Keratinocyte (primary cell): Measurements from ENCODE around the gene PRLR. TPM values are rescaled to one million over a fixed set of nuclear protein-coding genes. Genes with fewer than 3 reads are reported as not detected.

ENCODE experiments used
- DNase-seq: peaks from one replicate; pipeline ENCODE4 v3.0.0-alpha.2; 2011; ENCODE audit warnings: low read depth, missing footprints, low spot score
- FAIRE-seq: peaks from 2 replicates; lab custom pipeline; 2011; peaks lifted over from hg19 to GRCh38; lab: Jason Lieb, UNC
- H2AFZ ChIP-seq: 2 replicates; pipeline ENCODE4 v1.6.0; 2012; ENCODE audit warnings: low read length, control low read depth, inconsistent platforms; ENCODE audit not compliant: control insufficient read depth
- H3K27ac ChIP-seq: 2 replicates; pipeline ENCODE4 v1.5.1; 2011; ENCODE audit warnings: low read length; ENCODE audit not compliant: control insufficient read depth, insufficient read depth
- H3K27me3 ChIP-seq: 3 replicates; pipeline ENCODE4 v1.6.0; 2011; ENCODE audit warnings: low read length; ENCODE audit not compliant: control insufficient read depth, insufficient read depth; ENCODE audit errors: extremely low read depth
- H3K36me3 ChIP-seq, 2 experiments: 2 replicates in 1 of 2; 3 replicates in 1 of 2; pipeline ENCODE4 v1.5.1; 2011; ENCODE audit warnings: low read length in 2 of 2, mild to moderate bottlenecking in 1 of 2; ENCODE audit not compliant: control insufficient read depth in 2 of 2, insufficient read depth in 2 of 2; ENCODE audit errors: extremely low read depth in 1 of 2
- H3K4me1 ChIP-seq: 3 replicates; pipeline ENCODE4 v1.5.1; 2011; ENCODE audit warnings: low read length; ENCODE audit not compliant: control insufficient read depth, insufficient read depth; ENCODE audit errors: extremely low read depth
- H3K4me2 ChIP-seq: 3 replicates; pipeline ENCODE4 v1.6.0; 2011; ENCODE audit warnings: low read depth, low read length; ENCODE audit not compliant: control insufficient read depth, insufficient read depth; ENCODE audit errors: extremely low read depth
- H3K4me3 ChIP-seq, 3 experiments: fragments of 200-600 bp in 1 of 3; sonication (generic) in 1 of 3; 2 replicates in 2 of 3; 3 replicates in 1 of 3; pipeline ENCODE4 v1.5.1; 2011 to 2016; ENCODE audit warnings: low read length in 3 of 3, mild to moderate bottlenecking in 3 of 3, control low read depth in 2 of 3, inconsistent platforms in 1 of 3, low read depth in 1 of 3, mixed read lengths in 1 of 3, mixed run types in 1 of 3, moderate library complexity in 1 of 3; ENCODE audit not compliant: control insufficient read depth in 2 of 3, insufficient read depth in 2 of 3; ENCODE audit errors: extremely low read depth in 1 of 3
- H3K79me2 ChIP-seq: 2 replicates; pipeline ENCODE4 v1.6.0; 2012; ENCODE audit warnings: low read length; ENCODE audit not compliant: control insufficient read depth, insufficient read depth
- H3K9ac ChIP-seq: 3 replicates; pipeline ENCODE4 v1.6.0; 2011; ENCODE audit warnings: low read length; ENCODE audit not compliant: control insufficient read depth, insufficient read depth; ENCODE audit errors: extremely low read depth
- H3K9me1 ChIP-seq: 3 replicates; pipeline ENCODE4 v1.6.0; 2011; ENCODE audit warnings: low read length; ENCODE audit not compliant: control insufficient read depth, insufficient read depth; ENCODE audit errors: extremely low read depth
- H3K9me3 ChIP-seq: 2 replicates; pipeline ENCODE4 v1.5.1; 2012; ENCODE audit warnings: low read depth, low read length; ENCODE audit not compliant: control insufficient read depth
- H4K20me1 ChIP-seq: 3 replicates; pipeline ENCODE4 v1.6.0; 2011; ENCODE audit warnings: low read length; ENCODE audit not compliant: control insufficient read depth, insufficient read depth; ENCODE audit errors: extremely low read depth
- EZH2 ChIP-seq: IDR thresholded peaks from one replicate; pipeline ENCODE4 v1.6.1; 2012; ENCODE audit warnings: inconsistent platforms, mild to moderate bottlenecking, low read length, moderate library complexity
- dilution Hi-C: fragments of 300-500 bp; cut with MboI; formaldehyde crosslinking; loops from one replicate; pipeline ENCODE4 v1.7.0; 2020; ENCODE audit warnings: low sequenced_read_pairs; ENCODE audit not compliant: extremely low pct_ligation_motif_present
- polyA plus RNA-seq, 5 experiments: library from polyadenylated mRNA; depleted of rRNA in 3 of 5; stranded (reverse) in 3 of 5; stranded (forward) in 1 of 5; unstranded in 1 of 5; fragments of >200 nt; gene quantifications; 1 replicate in 1 of 5; 2 replicates in 3 of 5; 3 replicates in 1 of 5; pipeline versions ENCODE4 v1.2.1 to v1.2.3, GENCODE V29; 2011 to 2012; ENCODE audit warnings: missing spikeins in 2 of 5, low read depth in 1 of 5, low replicate concordance in 1 of 5
- TF ChIP-seq, protein P1 (sequence below), 3 experiments: IDR thresholded peaks in 1 of 3; conservative IDR thresholded peaks in 1 of 3; optimal IDR thresholded peaks in 1 of 3; 2 replicates in 2 of 3; 3 replicates in 1 of 3; pipeline versions ENCODE3 to v1.5.1; 2011; ENCODE audit warnings: low read length in 3 of 3, mild to moderate bottlenecking in 3 of 3, moderate library complexity in 2 of 3, control low read depth in 1 of 3, inconsistent platforms in 1 of 3; ENCODE audit not compliant: insufficient read depth in 2 of 3; ENCODE audit errors: extremely low read depth in 1 of 3

Gene PRLR
- polyA plus RNA-seq, 1 donor (not counting 4 experiments of a cell fraction or from before 2014, with no cell fraction given), result 0.04 TPM

GRCh38 chr5:35240892-35241291 lies 10.6 kb upstream of the PRLR start:
- no peaks in the 10 kb centered on the region for H3K36me3 ChIP-seq
- DNase-seq, result no peak
- no peaks in the 10 kb centered on the region for H3K9me1 ChIP-seq
- H4K20me1 ChIP-seq, result no peaks in the 10 kb centered on the region
- no peaks in the 10 kb centered on the region for H3K27me3 ChIP-seq
- H3K27ac ChIP-seq, result no peak overlapping the region
- H3K9ac ChIP-seq, result no peak overlapping the region
- H2AFZ ChIP-seq, result no peak overlapping the region
- no peak for TF ChIP-seq EZH2
- TF ChIP-seq, protein P1, sequence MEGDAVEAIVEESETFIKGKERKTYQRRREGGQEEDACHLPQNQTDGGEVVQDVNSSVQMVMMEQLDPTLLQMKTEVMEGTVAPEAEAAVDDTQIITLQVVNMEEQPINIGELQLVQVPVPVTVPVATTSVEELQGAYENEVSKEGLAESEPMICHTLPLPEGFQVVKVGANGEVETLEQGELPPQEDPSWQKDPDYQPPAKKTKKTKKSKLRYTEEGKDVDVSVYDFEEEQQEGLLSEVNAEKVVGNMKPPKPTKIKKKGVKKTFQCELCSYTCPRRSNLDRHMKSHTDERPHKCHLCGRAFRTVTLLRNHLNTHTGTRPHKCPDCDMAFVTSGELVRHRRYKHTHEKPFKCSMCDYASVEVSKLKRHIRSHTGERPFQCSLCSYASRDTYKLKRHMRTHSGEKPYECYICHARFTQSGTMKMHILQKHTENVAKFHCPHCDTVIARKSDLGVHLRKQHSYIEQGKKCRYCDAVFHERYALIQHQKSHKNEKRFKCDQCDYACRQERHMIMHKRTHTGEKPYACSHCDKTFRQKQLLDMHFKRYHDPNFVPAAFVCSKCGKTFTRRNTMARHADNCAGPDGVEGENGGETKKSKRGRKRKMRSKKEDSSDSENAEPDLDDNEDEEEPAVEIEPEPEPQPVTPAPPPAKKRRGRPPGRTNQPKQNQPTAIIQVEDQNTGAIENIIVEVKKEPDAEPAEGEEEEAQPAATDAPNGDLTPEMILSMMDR (optimal IDR thresholded peaks at IDR 0.05 in 1 of 3, IDR thresholded peaks at IDR 0.05 in 1 of 3, conservative IDR thresholded peaks at IDR 0.05 in 1 of 3; ENCODE audit: extremely low read depth in 1 of 3, insufficient read depth in 2 of 3, low read length in 3 of 3), result no peak
- no peak overlapping the region for H3K4me3 ChIP-seq
- no peak overlapping the region for H3K4me2 ChIP-seq
- no peaks in the 10 kb centered on the region for H3K4me1 ChIP-seq
- no peaks in the 10 kb centered on the region for H3K9me3 ChIP-seq
- no peak for FAIRE-seq
- dilution Hi-C loops, result no loop called here
- no peaks in the 10 kb centered on the region for H3K79me2 ChIP-seq

- no peaks in the 10 kb centered on the region for H3K27me3 ChIP-seq
- TF ChIP-seq EZH2, result no peak
- TF ChIP-seq, protein P1 (optimal IDR thresholded peaks at IDR 0.05 in 1 of 3, IDR thresholded peaks at IDR 0.05 in 1 of 3, conservative IDR thresholded peaks at IDR 0.05 in 1 of 3; ENCODE audit: extremely low read depth in 1 of 3, insufficient read depth in 2 of 3, low read length in 3 of 3), result no peak
- no peaks in the 10 kb centered on the region for H3K4me1 ChIP-seq
- dilution Hi-C loops, result no loop called here
- no peaks in the 10 kb centered on the region for H3K79me2 ChIP-seq
- no peak overlapping the region for H3K4me2 ChIP-seq
- no peak overlapping the region for H3K27ac ChIP-seq
- H3K9me1 ChIP-seq, result no peaks in the 10 kb centered on the region
- no peak for DNase-seq
- H3K9ac ChIP-seq, result no peak overlapping the region
- H3K36me3 ChIP-seq, result no peaks in the 10 kb centered on the region
- H3K4me3 ChIP-seq, result no peak overlapping the region
- no peak for FAIRE-seq
- H4K20me1 ChIP-seq, result no peaks in the 10 kb centered on the region
- H2AFZ ChIP-seq, result no peak overlapping the region
- H3K9me3 ChIP-seq, result no peaks in the 10 kb centered on the region
Measured at GRCh38 chr5:35239911-35240610, 9.8 kb upstream of the PRLR start.
